Naive thymus-derived CD4-positive, alpha-beta T cell (primary cell): ENCODE data around the gene MAS1. TPM values are rescaled to one million over a fixed set of nuclear protein-coding genes. Genes with fewer than 3 reads are reported as not detected.

Source experiments
- ATAC-seq: fragments of 150-1000 bp; cut with Tn5 transposase; 2 replicates; pipeline ENCODE4 v1.10.0; 2021; ENCODE audit warnings: mild to moderate bottlenecking, moderate library complexity
- CTCF ChIA-PET: fragments of 350-600 bp; sonication (Branson Sonifier 250); formaldehyde crosslinking; loops from one replicate; lab custom pipeline; 2021; ENCODE audit warnings: antibody characterized with exemption; lab: Charles Lee
- POLR2A ChIA-PET: fragments of 350-600 bp; sonication (Branson Sonifier 250); formaldehyde crosslinking; loops from one replicate; lab custom pipeline; 2021; ENCODE audit warnings: antibody characterized with exemption, inconsistent platforms; lab: Charles Lee
- DNase-seq, 9 donors: peaks; one replicate each; pipeline versions ENCODE4 v3.0.0 to v3.0.0-alpha.2; 2020 to 2022; ENCODE audit warnings: mixed read lengths in 1 of 9
- H3K27ac ChIP-seq: one replicate; pipeline ENCODE4 v1.7.0; 2013; ENCODE audit warnings: mild to moderate bottlenecking, low read depth, low read length, moderate library complexity
- H3K27me3 ChIP-seq, 2 donors: one replicate each; pipeline ENCODE4 v1.7.0; 2013; ENCODE audit warnings: low read length in 2 of 2, mild to moderate bottlenecking in 2 of 2, moderate library complexity in 2 of 2; ENCODE audit not compliant: control insufficient read depth in 2 of 2, insufficient read depth in 2 of 2
- H3K36me3 ChIP-seq, 3 experiments: 1 replicate in 2 of 3; 2 replicates in 1 of 3; pipeline ENCODE4 v1.7.0; 2013; ENCODE audit warnings: low read length in 3 of 3, mild to moderate bottlenecking in 3 of 3, moderate library complexity in 1 of 3; ENCODE audit not compliant: insufficient read depth in 3 of 3, control insufficient read depth in 2 of 3
- H3K4me1 ChIP-seq, 2 donors: one replicate each; pipeline ENCODE4 v1.7.0; 2013; ENCODE audit warnings: low read length in 2 of 2, mild to moderate bottlenecking in 2 of 2, moderate library complexity in 1 of 2; ENCODE audit not compliant: control insufficient read depth in 2 of 2, insufficient read depth in 2 of 2
- H3K4me3 ChIP-seq: 2 replicates; pipeline ENCODE4 v1.7.0; 2013; ENCODE audit warnings: mild to moderate bottlenecking, low read length
- H3K9me3 ChIP-seq, 3 experiments: 1 replicate in 2 of 3; 2 replicates in 1 of 3; pipeline ENCODE4 v1.7.0; 2013; ENCODE audit warnings: low read length in 3 of 3; ENCODE audit not compliant: control insufficient read depth in 2 of 3
- H3K27ac Mint-ChIP-seq, 9 donors: one replicate each; pipeline ENCODE4 v1.8.0; 2020 to 2022; ENCODE audit warnings: mixed read lengths in 9 of 9, mild to moderate bottlenecking in 8 of 9, moderate library complexity in 5 of 9, inconsistent platforms in 2 of 9
- H3K27me3 Mint-ChIP-seq, 5 donors: one replicate each; pipeline ENCODE4 v1.8.0; 2021 to 2022; ENCODE audit warnings: mixed read lengths in 5 of 5, mild to moderate bottlenecking in 1 of 5
- H3K36me3 Mint-ChIP-seq, 5 donors: one replicate each; pipeline ENCODE4 v1.8.0; 2020 to 2022; ENCODE audit warnings: mixed read lengths in 5 of 5, mild to moderate bottlenecking in 3 of 5, inconsistent platforms in 1 of 5
- H3K4me1 Mint-ChIP-seq, 7 donors: one replicate each; pipeline ENCODE4 v1.8.0; 2020 to 2022; ENCODE audit warnings: mixed read lengths in 7 of 7, mild to moderate bottlenecking in 3 of 7, inconsistent platforms in 1 of 7
- H3K4me3 Mint-ChIP-seq, 10 donors: one replicate each; pipeline ENCODE4 v1.8.0; 2020 to 2022; ENCODE audit warnings: mild to moderate bottlenecking in 10 of 10, mixed read lengths in 10 of 10, moderate library complexity in 6 of 10, inconsistent platforms in 2 of 10
- H3K9me3 Mint-ChIP-seq, 11 donors: one replicate each; pipeline ENCODE4 v1.8.0; 2020 to 2022; ENCODE audit warnings: mixed read lengths in 11 of 11, mild to moderate bottlenecking in 4 of 11, inconsistent platforms in 1 of 11, moderate library complexity in 1 of 11
- intact Hi-C, 2 donors: fragments of 100-400 bp; cut with micrococcal nuclease; formaldehyde crosslinking; loops; one replicate each; pipeline ENCODE4 v1.15.1; 2023
- polyA plus RNA-seq, 2 donors: library from polyadenylated mRNA; unstranded; fragments of 300-500 nt; fragmentation: Illumina TruSeq; gene quantifications; one replicate each; pipeline ENCODE4 v1.2.3, GENCODE V29; 2021
- total RNA-seq, 6 experiments: library from RNA in 5 of 6; stranded (reverse) in 5 of 6; gene quantifications; 1 replicate in 5 of 6; 2 replicates in 1 of 6; pipeline ENCODE4 v1.2.3 and lab custom pipeline; 2021 to 2026

MAS1 gene
- total and polyA plus RNA-seq, 7 experiments from 2014 or later, result not detected

DNA sequence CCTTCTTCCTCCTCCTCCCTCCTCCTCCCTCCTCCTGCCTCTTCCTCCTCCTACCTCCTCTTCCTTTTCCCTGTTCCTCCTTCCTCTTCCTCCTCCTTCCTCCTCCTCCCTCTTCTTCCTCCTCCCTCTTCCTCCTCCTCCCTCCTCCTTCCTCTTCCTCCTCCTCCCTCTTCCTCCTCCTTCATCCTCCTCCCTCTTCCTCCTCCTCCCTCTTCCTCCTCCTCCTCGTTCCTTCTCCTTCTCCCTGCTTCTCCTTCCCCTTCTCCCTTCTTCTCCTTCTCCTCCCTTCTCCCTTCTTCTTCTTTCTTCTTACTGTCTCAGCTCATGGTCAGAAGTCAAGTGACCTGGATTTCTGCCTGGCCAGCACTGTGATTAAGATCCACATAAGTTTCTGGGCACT, 7.7 kb downstream of the MAS1 start:
- no peaks in the 10 kb centered on the region for H3K36me3 Mint-ChIP-seq
- DNase-seq, result no peak
- peaks cover 0 to 10% (median 6%) of the 10 kb centered on the region in 5 donors for H3K27me3 Mint-ChIP-seq
- CTCF ChIA-PET, result no interaction called here
- ATAC-seq, result no peak
- no peaks in the 10 kb centered on the region for H3K9me3 Mint-ChIP-seq
- intact Hi-C loops, result no loop called here
- Histone ChIP-seq H3K36me3 (no peaks in the 10 kb centered on the region), H3K4me3 (no peak overlapping the region), H3K9me3 (no peaks in the 10 kb centered on the region), H3K4me1 (no peaks in the 10 kb centered on the region), H3K27ac (no peak overlapping the region), H3K27me3 (no peaks in the 10 kb centered on the region)
- H3K4me3 Mint-ChIP-seq, result no peak overlapping the region
- H3K27ac Mint-ChIP-seq, result no peak overlapping the region
- H3K4me1 Mint-ChIP-seq, result no peaks in the 10 kb centered on the region
- POLR2A ChIA-PET, result no interaction called here

DNA sequence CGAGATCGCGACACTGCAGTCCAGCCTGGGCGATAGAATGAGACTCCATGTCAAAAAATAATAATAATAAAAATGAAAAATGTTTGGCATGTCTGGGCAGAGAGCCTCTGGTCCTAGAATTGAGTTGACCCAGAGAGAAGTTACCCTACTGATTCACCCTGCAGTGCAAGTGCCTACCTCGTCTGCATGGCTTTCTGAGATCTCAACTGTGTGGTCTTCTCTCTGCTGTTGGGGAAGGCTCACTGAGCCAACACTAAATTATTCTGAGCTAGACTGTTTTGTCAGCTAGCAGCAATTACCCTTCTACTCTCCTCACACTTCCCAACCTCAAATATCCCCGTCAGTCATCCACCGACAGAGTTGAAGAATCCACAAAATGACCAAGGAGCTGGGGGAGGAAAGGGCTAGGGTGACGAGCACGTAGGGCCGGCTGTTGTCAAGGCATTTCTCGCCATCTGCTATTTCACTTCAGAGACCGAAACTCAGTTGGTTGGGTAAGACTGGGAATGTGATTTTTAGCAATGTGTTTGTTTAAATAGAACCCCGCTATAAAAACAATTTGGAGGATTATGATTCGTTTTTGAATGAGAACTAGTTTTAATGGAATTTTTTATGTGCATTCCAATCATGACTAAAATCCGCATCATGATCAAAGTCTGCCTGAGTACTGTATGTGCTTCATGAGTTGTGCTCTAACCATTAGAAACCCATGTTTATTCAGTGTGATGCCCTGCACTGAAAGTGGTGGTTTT, 9.4 kb downstream of the MAS1 start:
- ChIA-PET POLR2A (no interaction called here), CTCF (no interaction called here)
- ATAC-seq (no peak), DNase-seq (no peak)
- no peak overlapping the region for H3K27ac ChIP-seq
- Mint-ChIP-seq H3K4me3 (no peak overlapping the region), H3K4me1 (no peaks in the 10 kb centered on the region), H3K9me3 (no peaks in the 10 kb centered on the region), H3K27me3 (peaks cover 0 to 2% (median 0%) of the 10 kb centered on the region in 5 donors), H3K27ac (no peak overlapping the region), H3K36me3 (no peaks in the 10 kb centered on the region)
- H3K4me3 ChIP-seq, result no peak overlapping the region
- H3K9me3 ChIP-seq, result no peaks in the 10 kb centered on the region
- intact Hi-C loops, result no loop called here
- no peaks in the 10 kb centered on the region for H3K4me1 ChIP-seq
- no peaks in the 10 kb centered on the region for H3K36me3 ChIP-seq
- H3K27me3 ChIP-seq, result no peaks in the 10 kb centered on the region

DNA sequence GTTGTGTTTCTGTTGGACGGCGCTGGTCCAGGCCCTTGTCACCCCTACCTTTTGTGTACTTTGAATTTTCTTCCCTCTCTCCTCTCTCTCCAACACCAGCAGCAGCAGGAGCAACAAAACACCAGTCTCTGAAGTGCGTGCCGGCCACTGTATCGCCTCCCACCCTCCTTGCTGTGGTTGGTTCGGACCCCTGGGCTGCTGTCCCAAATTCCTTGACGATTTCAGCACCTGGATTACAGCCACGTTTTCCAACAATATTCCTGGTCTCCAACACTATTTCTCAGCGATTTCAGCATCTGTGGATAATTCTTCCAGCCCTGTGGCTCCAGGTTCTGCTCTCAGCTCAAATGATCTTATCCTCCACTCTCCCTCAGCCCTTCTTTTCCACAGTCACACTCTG, 11.8 kb downstream of the MAS1 start:
- H3K4me3 Mint-ChIP-seq, result no peak overlapping the region
- H3K27ac Mint-ChIP-seq, result no peak overlapping the region
- CTCF ChIA-PET, result no interaction called here
- H3K4me1 Mint-ChIP-seq, result peaks cover 0 to under 1% (median 0%) of the 10 kb centered on the region in 7 donors
- Histone ChIP-seq H3K4me3 (no peak overlapping the region), H3K36me3 (no peaks in the 10 kb centered on the region), H3K9me3 (no peaks in the 10 kb centered on the region), H3K4me1 (no peaks in the 10 kb centered on the region), H3K27me3 (no peaks in the 10 kb centered on the region), H3K27ac (no peak overlapping the region)
- no peak for ATAC-seq
- intact Hi-C loops, result no loop called here
- H3K27me3 Mint-ChIP-seq, result peaks cover 0 to 2% (median 0%) of the 10 kb centered on the region in 5 donors
- DNase-seq, result no peak
- H3K36me3 Mint-ChIP-seq, result no peaks in the 10 kb centered on the region
- POLR2A ChIA-PET, result no interaction called here
- no peaks in the 10 kb centered on the region for H3K9me3 Mint-ChIP-seq

DNA sequence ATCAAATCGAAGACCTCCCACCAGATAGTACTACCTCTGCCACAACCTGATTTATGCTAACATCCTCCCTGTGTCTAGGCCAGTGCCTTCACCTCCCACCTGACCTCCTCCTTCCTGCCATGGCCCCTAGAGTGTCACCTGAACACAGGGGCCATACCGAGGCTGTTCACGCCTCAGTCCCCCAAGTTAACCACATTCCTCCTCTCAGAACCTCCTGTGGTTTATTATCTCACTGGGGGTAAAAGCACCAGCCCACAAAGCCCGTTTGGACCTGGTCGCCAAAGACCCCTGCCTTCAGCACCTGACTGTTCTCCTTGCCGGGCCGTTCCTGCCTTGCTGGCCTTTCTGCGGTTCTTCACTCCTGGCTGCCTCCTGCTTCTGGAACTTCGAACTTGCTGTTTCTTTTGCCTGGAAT, 13.7 kb downstream of the MAS1 start:
- H3K4me1 Mint-ChIP-seq, result peaks cover 0 to 6% (median 0%) of the 10 kb centered on the region in 7 donors
- intact Hi-C loops, result no loop called here

DNA sequence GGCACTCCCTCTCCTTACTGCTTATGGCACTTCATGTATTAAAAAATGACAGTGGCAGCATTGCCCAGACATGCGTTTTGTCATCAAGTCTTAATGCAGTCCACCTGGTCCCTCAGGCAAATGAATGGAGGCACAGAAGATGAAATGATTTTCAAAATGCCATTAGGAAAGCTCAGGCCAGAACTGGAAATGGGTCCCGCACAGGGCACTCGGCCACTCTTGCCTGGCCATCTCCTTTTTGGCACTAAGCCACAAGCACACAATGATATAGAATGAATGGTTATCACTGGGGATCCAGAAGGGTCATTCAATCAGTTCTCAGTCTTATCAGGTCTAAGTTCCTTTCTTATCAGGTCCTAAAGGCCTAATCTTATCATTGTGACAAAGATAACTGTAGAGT, 15.6 kb downstream of the MAS1 start:
- H3K27ac ChIP-seq, result no peak overlapping the region
- intact Hi-C loops, result no loop called here
- peaks cover 0 to 6% (median 0%) of the 10 kb centered on the region in 7 donors for H3K4me1 Mint-ChIP-seq
- H3K36me3 Mint-ChIP-seq, result no peaks in the 10 kb centered on the region
- H3K27ac Mint-ChIP-seq, result no peak overlapping the region
- H3K36me3 ChIP-seq, result no peaks in the 10 kb centered on the region
- H3K9me3 ChIP-seq, result no peaks in the 10 kb centered on the region
- ATAC-seq (no peak), DNase-seq (no peak)
- H3K27me3 Mint-ChIP-seq, result peaks cover under 1 to 17% (median 9%) of the 10 kb centered on the region in 5 donors
- no peak overlapping the region for H3K4me3 Mint-ChIP-seq
- H3K4me1 ChIP-seq, result no peaks in the 10 kb centered on the region
- ChIA-PET POLR2A (no interaction called here), CTCF (interaction anchor here (0.6 kb wide), 1 partner anchor 44 kb away, joined by 5 read pairs; no protein-coding TSS in a partner anchor)
- H3K9me3 Mint-ChIP-seq, result peaks cover 0 to under 1% (median 0%) of the 10 kb centered on the region in 11 donors
- no peaks in the 10 kb centered on the region for H3K27me3 ChIP-seq
- H3K4me3 ChIP-seq, result no peak overlapping the region

More for the DNA sequence above, 13.7 kb downstream of the MAS1 start:
- no peaks in the 10 kb centered on the region for H3K27me3 ChIP-seq
- no peaks in the 10 kb centered on the region for H3K4me1 ChIP-seq
- ChIA-PET CTCF (no interaction called here), POLR2A (no interaction called here)
- no peak overlapping the region for H3K27ac Mint-ChIP-seq
- H3K4me3 ChIP-seq, result no peak overlapping the region
- H3K4me3 Mint-ChIP-seq, result no peak overlapping the region
- ATAC-seq (no peak), DNase-seq (no peak)
- H3K9me3 Mint-ChIP-seq, result no peaks in the 10 kb centered on the region
- no peaks in the 10 kb centered on the region for H3K36me3 Mint-ChIP-seq
- H3K27ac ChIP-seq, result no peak overlapping the region
- H3K9me3 ChIP-seq, result no peaks in the 10 kb centered on the region
- no peaks in the 10 kb centered on the region for H3K36me3 ChIP-seq
- peaks cover 0 to 4% (median 0%) of the 10 kb centered on the region in 5 donors for H3K27me3 Mint-ChIP-seq

DNA sequence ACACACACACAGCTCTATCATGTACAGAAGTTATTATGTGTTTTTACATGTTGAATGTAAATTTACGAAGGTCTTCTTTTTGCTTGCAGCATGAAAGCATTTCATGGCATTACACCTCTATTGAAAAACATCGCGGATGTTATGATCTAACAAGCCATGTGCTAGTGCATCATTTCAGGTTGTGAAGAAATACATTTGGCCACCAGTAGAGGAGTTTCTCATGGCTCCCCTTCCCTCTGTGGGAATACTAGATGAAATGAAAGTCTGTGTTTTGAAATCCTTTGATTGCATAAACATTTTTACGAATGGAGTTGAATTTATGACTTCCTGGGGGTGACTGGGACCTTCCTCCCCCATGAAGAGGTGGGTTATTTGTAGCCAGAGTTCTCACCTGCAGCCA, 17.7 kb downstream of the MAS1 start:
- H3K4me3 ChIP-seq, result no peak overlapping the region
- no peak overlapping the region for H3K27ac Mint-ChIP-seq
- intact Hi-C loops, result no loop called here
- no peak overlapping the region for H3K4me3 Mint-ChIP-seq
- H3K27me3 ChIP-seq, result no peaks in the 10 kb centered on the region
- no peak for DNase-seq
- H3K36me3 ChIP-seq, result no peaks in the 10 kb centered on the region
- peaks cover 9 to 28% (median 15%) of the 10 kb centered on the region in 5 donors for H3K27me3 Mint-ChIP-seq
- ATAC-seq, result no peak
- H3K9me3 ChIP-seq, result no peaks in the 10 kb centered on the region
- H3K36me3 Mint-ChIP-seq, result peaks cover 0 to 4% (median 0%) of the 10 kb centered on the region in 5 donors
- H3K9me3 Mint-ChIP-seq, result peaks cover 0 to 3% (median 0%) of the 10 kb centered on the region in 11 donors
- H3K4me1 Mint-ChIP-seq, result peaks cover 0 to 6% (median 0%) of the 10 kb centered on the region in 7 donors
- no peak overlapping the region for H3K27ac ChIP-seq
- no peaks in the 10 kb centered on the region for H3K4me1 ChIP-seq
- CTCF ChIA-PET, result no interaction called here
- POLR2A ChIA-PET, result no interaction called here

DNA sequence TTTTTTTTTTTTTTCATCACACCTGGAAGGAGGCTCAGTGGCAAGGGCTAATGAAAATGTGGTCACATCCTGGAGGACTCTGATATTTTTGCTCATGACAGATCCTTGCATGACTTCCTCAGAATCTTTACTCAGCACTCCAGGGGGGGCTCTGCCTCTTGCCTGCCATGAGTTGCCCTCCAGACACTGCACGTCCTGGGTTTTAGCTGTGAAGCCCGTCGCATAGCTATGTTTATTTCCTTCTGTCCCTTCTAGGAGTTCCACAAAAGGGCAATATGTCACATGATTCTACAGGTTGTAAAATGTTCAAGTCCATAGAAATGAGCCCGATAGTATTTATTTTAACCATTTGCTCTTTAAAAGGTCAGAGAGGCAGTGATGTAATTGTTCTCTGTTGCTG, 18.2 kb downstream of the MAS1 start:
- no peaks in the 10 kb centered on the region for H3K4me1 ChIP-seq
- ATAC-seq (no peak), DNase-seq (no peak)
- peaks cover 0 to 6% (median 0%) of the 10 kb centered on the region in 7 donors for H3K4me1 Mint-ChIP-seq
- H3K4me3 Mint-ChIP-seq, result no peak overlapping the region
- no peaks in the 10 kb centered on the region for H3K36me3 ChIP-seq
- H3K27ac Mint-ChIP-seq, result no peak overlapping the region
- no peak overlapping the region for H3K27ac ChIP-seq
- intact Hi-C loops, result no loop called here
- peaks cover 11 to 28% (median 15%) of the 10 kb centered on the region in 5 donors for H3K27me3 Mint-ChIP-seq
- H3K27me3 ChIP-seq, result no peaks in the 10 kb centered on the region
- H3K9me3 ChIP-seq, result no peaks in the 10 kb centered on the region
- no peak overlapping the region for H3K4me3 ChIP-seq
- POLR2A ChIA-PET, result no interaction called here
- H3K9me3 Mint-ChIP-seq, result peaks cover 0 to 3% (median 0%) of the 10 kb centered on the region in 11 donors
- CTCF ChIA-PET, result interaction anchor here (1.1 kb wide), 1 partner anchor 23 kb away, joined by 5 read pairs; no protein-coding TSS in a partner anchor
- H3K36me3 Mint-ChIP-seq, result peaks cover 0 to 4% (median 0%) of the 10 kb centered on the region in 5 donors
